WERI-Rb-1 (cell line): ENCODE data around the gene NPIPB2.
"Not testable (repeated sequence)": the region's sequence is repeated elsewhere in the genome, so short reads cannot be mapped to it uniquely, and the experiment has no call there.

ENCODE experiments used
- DNase-seq: peaks from one replicate; pipeline ENCODE4 v3.0.0-alpha.2; 2020
- H3K27ac ChIP-seq: fragments of 250-450 bp; sonication (Bioruptor Pico); 2 replicates; pipeline ENCODE4 v1.5.1; 2020; ENCODE audit warnings: mild to moderate bottlenecking, moderate library complexity
- H3K27me3 ChIP-seq: fragments of 250-450 bp; sonication (Bioruptor Pico); 2 replicates; pipeline ENCODE4 v1.5.1; 2021; ENCODE audit warnings: mild to moderate bottlenecking, low read depth, moderate library complexity; ENCODE audit not compliant: insufficient read depth, severe bottlenecking
- H3K36me3 ChIP-seq: fragments of 250-450 bp; sonication (Bioruptor Pico); 2 replicates; pipeline ENCODE4 v1.5.1; 2020; ENCODE audit warnings: mild to moderate bottlenecking, moderate library complexity
- H3K4me3 ChIP-seq: 2 replicates; pipeline ENCODE4 v1.5.1; 2011; ENCODE audit warnings: low read depth, mild to moderate bottlenecking, control low read depth, low read length
- H3K9me3 ChIP-seq: fragments of 250-450 bp; sonication (Bioruptor Pico); 2 replicates; pipeline ENCODE4 v1.5.1; 2021; ENCODE audit warnings: mild to moderate bottlenecking, moderate library complexity; ENCODE audit not compliant: severe bottlenecking
- TF ChIP-seq, protein P1 (sequence below): IDR thresholded peaks from 2 replicates; pipeline ENCODE4 v1.5.1; 2011; ENCODE audit warnings: low read depth, mild to moderate bottlenecking, control low read depth, inconsistent platforms, low read length

NPIPB2 gene

DNA sequence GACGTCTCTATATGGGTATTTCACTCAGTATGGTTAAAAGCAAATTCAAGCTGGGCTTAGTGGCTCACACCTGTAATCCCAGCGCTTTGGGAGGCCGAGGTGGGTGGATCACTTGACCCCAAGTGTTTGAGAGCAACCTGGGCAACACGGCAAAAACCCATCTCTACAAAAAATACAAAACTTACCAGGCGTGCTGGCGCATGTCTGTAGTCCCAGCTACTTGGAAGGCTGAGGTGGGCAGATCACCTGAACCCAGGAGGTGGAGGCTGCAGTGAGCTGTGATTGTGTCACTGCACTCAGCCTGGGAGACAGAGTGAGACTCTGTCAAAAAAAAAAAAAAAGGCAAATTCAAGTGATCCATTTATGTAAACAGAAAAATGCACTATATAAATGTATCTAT is 21.9 kb upstream of the NPIPB2 start:
- Histone ChIP-seq H3K27ac (no peak overlapping the region), H3K4me3 (no peak overlapping the region), H3K27me3 (no peaks in the 10 kb centered on the region), H3K9me3 (no peaks in the 10 kb centered on the region), H3K36me3 (no peaks in the 10 kb centered on the region)
- no peak for DNase-seq
- TF ChIP-seq, protein P1, sequence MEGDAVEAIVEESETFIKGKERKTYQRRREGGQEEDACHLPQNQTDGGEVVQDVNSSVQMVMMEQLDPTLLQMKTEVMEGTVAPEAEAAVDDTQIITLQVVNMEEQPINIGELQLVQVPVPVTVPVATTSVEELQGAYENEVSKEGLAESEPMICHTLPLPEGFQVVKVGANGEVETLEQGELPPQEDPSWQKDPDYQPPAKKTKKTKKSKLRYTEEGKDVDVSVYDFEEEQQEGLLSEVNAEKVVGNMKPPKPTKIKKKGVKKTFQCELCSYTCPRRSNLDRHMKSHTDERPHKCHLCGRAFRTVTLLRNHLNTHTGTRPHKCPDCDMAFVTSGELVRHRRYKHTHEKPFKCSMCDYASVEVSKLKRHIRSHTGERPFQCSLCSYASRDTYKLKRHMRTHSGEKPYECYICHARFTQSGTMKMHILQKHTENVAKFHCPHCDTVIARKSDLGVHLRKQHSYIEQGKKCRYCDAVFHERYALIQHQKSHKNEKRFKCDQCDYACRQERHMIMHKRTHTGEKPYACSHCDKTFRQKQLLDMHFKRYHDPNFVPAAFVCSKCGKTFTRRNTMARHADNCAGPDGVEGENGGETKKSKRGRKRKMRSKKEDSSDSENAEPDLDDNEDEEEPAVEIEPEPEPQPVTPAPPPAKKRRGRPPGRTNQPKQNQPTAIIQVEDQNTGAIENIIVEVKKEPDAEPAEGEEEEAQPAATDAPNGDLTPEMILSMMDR, result no peak

DNA sequence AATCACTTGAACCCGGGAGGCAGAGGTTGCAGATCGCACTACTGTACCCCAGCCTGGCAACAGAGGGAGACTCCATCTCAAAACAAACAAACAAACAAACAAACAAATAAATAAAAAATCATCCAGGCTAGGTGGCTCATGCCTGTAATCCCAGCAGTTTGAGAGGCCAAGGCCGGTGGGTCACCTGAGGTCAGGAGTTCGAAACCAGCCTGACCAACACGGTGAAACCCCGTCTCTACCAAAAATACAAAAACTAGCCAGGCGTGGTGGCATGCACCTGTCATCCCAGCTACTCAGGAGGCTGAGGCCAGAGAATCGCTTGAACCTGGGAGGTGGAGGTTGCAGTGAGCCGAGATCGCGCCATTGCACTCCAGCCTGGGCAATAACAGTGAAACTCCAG is 21.1 kb upstream of the NPIPB2 start:
- DNase-seq, H3K9me3 ChIP-seq, H3K27ac ChIP-seq, H3K4me3 ChIP-seq, H3K36me3 ChIP-seq, H3K27me3 ChIP-seq: not testable (repeated sequence)

DNA sequence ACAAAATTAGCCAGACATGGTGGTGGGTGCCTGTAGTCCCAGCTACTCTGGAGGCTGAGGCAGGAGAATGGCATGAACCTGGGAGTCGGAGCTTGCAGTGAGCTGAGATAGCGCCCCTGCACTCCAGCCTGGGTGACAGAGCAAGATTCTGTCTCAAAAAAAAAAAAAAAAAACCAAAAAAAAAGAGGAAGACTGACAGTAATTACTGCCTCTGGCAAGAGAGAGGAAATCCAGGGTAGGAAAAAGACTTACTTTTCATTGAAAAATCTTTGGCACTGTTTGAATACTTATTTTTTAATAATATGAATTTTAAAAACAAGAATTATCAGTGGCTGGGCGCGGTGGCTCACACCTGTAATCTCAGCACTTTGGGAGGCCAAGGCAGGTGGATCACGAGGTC is 20.6 kb upstream of the NPIPB2 start:
- H3K27ac ChIP-seq, DNase-seq, H3K9me3 ChIP-seq, H3K4me3 ChIP-seq, H3K27me3 ChIP-seq, H3K36me3 ChIP-seq: not testable (repeated sequence)

DNA sequence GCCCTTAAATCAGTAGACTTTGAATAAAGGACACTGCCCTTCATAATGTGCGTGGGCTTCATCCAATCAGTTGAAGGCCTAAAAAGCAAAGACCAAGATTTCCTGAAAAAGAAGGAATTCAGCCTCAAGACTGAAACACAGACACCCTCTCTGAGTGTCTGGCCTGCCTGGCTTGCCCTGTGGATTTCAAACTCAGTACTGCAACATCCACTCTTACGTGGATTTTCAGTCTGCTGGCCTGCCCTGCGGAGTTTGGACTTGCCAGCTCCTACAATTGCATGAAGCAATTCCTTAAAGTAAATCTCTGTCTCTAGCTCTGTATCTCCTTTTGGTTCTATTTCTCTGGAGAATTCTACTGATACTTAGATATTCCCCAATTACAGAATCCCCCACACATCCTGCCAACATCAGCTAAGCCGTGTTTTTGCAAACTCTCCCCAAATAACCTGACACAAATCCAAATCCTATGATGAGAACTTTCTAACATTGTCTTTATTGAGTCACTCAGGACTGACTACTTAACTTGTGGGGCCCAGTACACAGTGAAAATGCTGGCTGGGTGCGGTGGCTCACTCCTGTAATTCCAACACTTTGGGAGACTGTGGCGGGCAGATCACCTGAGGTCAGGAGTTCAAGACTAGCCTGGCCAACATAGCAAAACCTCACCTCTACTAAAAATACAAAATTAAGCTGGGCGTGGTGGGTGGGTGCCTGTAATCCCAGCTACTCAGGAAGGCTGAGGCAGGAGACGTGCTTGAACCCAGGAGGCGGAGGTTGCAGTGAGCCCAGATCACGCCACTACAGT is 15.9 kb upstream of the NPIPB2 start:
- TF ChIP-seq, protein P1, result no peak
- no peak for DNase-seq
- Histone ChIP-seq H3K27ac (no peak overlapping the region), H3K27me3 (no peaks in the 10 kb centered on the region), H3K9me3 (no peaks in the 10 kb centered on the region), H3K36me3 (no peaks in the 10 kb centered on the region), H3K4me3 (no peak overlapping the region)

DNA sequence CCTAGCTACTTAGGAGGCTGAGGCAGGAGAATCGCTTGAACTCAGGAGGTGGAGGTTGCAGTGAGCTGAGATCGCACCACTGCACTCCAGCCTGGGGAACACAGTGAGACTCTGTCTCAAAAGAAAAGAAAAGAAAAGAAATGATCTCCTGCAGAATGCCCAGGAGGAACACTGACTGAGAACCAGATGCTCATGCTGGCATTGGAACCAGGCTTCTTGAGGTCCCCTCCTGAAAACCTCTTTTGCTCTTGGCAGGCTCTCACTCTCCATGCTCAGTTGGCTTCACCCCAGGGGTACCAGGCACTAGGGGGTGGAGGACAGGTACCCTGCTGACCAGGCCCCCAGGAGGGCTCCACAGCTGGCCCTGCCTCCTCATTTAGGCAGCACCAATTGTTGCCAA is 14.7 kb upstream of the NPIPB2 start:
- TF ChIP-seq, protein P1, result no peak
- H3K27ac ChIP-seq, result no peak overlapping the region

DNA sequence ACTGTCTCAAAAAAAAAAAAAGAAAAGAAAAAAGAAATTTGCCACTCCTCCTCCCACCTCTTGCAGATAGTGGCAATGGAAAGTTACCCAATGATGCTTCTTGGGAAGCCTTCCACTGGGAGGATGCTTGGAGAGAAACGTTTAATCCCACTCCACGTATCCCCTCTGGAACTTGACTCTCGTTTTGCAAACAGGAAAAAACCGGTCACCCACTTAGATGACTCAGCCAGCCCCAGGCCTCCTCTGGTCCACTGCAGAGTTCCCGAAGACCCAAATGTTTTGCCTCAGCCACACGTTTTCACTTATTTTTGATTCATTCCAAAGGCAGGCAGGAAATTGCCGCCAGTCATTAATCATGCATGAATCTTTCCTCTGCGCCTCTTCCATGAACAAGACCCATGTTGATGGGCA is 13.9 kb upstream of the NPIPB2 start:
- no peaks in the 10 kb centered on the region for H3K9me3 ChIP-seq
- DNase-seq, result no peak
- H3K36me3 ChIP-seq, result no peaks in the 10 kb centered on the region
- no peak overlapping the region for H3K4me3 ChIP-seq
- no peaks in the 10 kb centered on the region for H3K27me3 ChIP-seq
- no peak overlapping the region for H3K27ac ChIP-seq
- TF ChIP-seq, protein P1, result no peak

More for the DNA sequence above, 14.7 kb upstream of the NPIPB2 start:
- Histone ChIP-seq H3K4me3 (no peak overlapping the region), H3K9me3 (no peaks in the 10 kb centered on the region), H3K36me3 (no peaks in the 10 kb centered on the region), H3K27me3 (no peaks in the 10 kb centered on the region)
- DNase-seq, result no peak

DNA sequence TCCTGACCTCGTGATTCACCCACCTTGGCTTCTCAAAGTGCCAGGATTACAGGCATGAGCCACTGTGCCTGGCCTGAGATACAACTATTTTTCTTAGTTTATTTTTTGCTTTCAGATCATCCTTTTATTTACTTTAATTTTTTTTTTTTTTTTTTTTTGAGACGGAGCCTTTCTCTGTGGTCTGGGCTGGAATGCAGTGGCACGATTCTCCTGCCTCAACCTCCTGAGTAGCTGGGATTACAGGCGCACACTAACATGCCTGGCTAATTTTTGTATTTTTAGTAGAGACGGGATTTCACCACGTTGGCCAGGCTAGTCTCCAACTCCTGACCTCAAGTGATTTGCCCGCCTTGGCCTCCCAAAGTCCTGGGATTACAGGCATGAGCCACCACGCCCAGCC is 11.7 kb upstream of the NPIPB2 start:
- DNase-seq, H3K36me3 ChIP-seq, H3K27ac ChIP-seq, H3K9me3 ChIP-seq, H3K4me3 ChIP-seq, H3K27me3 ChIP-seq: not testable (repeated sequence)
